WERI-Rb-1 (cell line): ENCODE data around the gene TMEM165.
"Not testable (repeated sequence)": the region's sequence is repeated elsewhere in the genome, so short reads cannot be mapped to it uniquely, and the experiment has no call there.

Source experiments
- DNase-seq: peaks from one replicate; pipeline ENCODE4 v3.0.0-alpha.2; 2020
- H3K27ac ChIP-seq: fragments of 250-450 bp; sonication (Bioruptor Pico); 2 replicates; pipeline ENCODE4 v1.5.1; 2020; ENCODE audit warnings: mild to moderate bottlenecking, moderate library complexity
- H3K27me3 ChIP-seq: fragments of 250-450 bp; sonication (Bioruptor Pico); 2 replicates; pipeline ENCODE4 v1.5.1; 2021; ENCODE audit warnings: mild to moderate bottlenecking, low read depth, moderate library complexity; ENCODE audit not compliant: insufficient read depth, severe bottlenecking
- H3K36me3 ChIP-seq: fragments of 250-450 bp; sonication (Bioruptor Pico); 2 replicates; pipeline ENCODE4 v1.5.1; 2020; ENCODE audit warnings: mild to moderate bottlenecking, moderate library complexity
- H3K4me3 ChIP-seq: 2 replicates; pipeline ENCODE4 v1.5.1; 2011; ENCODE audit warnings: low read depth, mild to moderate bottlenecking, control low read depth, low read length
- H3K9me3 ChIP-seq: fragments of 250-450 bp; sonication (Bioruptor Pico); 2 replicates; pipeline ENCODE4 v1.5.1; 2021; ENCODE audit warnings: mild to moderate bottlenecking, moderate library complexity; ENCODE audit not compliant: severe bottlenecking
- CTCF ChIP-seq: IDR thresholded peaks from 2 replicates; pipeline ENCODE4 v1.5.1; 2011; ENCODE audit warnings: low read depth, mild to moderate bottlenecking, control low read depth, inconsistent platforms, low read length

TMEM165 gene

DNA sequence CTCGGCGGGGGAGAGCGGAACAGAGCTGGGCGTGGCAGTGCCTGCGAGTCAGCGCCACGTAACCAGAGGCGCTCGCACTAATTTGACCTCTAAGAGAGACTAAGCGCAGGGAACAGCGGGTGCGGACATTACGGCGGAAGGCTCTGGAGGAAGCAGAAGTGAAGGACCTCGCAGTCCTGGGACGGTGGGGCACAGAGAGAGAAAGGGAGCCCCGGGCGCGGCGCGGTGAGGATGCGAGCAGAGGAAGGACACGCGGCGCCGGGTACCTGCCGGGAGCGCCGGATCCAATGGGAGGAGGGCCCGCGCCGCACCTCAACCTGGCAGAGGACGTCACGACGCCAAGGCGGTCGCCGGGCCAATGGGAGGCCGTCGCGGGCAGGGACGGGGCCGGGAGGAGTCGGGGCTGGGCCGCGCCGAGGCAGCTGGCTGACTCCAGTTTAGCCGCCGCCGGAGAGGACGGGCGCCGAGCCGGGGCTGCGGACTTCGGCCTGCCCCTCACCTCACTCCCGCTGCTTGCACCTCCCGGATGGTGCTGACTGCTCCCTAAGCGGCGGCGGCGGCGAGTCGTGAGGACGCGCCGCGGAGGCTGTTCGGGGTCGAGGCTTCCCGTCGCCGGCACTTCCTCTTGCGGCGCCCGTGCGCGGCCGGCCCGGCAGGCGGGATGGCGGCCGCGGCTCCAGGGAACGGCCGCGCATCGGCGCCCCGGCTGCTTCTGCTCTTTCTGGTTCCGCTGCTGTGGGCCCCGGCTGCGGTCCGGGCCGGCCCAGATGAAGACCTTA is at the start of gene TMEM165:
TMEM165 (plus strand) TSS at position 429 of the 779 bp plus-strand sequence; CDS start at position 662, 233 bp downstream.
- Histone ChIP-seq H3K27ac (peak within 1 kb of the TSS; percentile 86), H3K9me3 (no peaks in the 10 kb centered on the region), H3K36me3 (peaks cover 21% of the 10 kb centered on the region), H3K4me3 (peak within 1 kb of the TSS; percentile 77), H3K27me3 (no peaks in the 10 kb centered on the region)
- TF ChIP-seq CTCF = no peak
- peak; percentile 94 for DNase-seq

DNA sequence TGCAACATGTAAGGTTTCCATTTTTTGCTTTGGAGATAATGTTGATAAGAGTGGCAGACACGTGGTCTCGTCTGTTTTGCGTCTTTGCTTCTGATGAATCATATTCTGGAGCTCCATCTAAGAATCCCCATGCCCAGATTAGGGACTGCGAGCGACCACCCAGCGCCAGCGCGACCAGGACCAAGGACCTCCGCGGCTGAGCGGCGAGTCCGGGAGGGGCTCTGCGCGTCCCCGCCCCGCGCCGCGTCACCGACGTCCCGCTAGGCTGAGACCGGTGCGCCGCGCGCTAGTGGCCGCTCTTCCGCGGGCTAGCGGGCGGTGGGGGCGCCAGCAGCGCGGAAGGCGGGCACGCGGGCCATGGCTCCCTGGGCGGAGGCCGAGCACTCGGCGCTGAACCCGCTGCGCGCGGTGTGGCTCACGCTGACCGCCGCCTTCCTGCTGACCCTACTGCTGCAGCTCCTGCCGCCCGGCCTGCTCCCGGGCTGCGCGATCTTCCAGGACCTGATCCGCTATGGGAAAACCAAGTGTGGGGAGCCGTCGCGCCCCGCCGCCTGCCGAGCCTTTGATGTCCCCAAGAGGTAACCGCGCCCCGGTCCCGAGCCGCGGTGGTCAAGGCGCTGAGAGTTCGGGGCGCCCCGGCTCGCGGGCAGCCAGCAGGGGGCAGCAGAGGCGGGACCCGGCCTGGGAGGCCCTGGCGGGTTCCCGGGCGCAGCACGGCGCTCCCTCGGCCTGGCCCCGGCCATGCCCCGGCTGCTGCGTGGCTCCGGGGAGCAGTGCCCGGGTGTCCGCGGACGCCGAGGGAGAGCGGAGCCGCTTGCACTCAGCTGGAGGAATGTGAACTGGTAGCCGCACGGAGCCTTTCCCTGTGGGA is 49.5 kb upstream of the TMEM165 start, which contains the start of gene SRD5A3:
SRD5A3 (plus strand) TSS at position 263 of the 871 bp plus-strand sequence; CDS start at position 358, 95 bp downstream.
- H3K27me3 ChIP-seq = no peaks in the 10 kb centered on the region
- no peaks in the 10 kb centered on the region for H3K9me3 ChIP-seq
- peak; percentile 86 for DNase-seq
- peak within 1 kb of the TSS; percentile 90 for H3K27ac ChIP-seq
- H3K4me3 ChIP-seq = peak within 1 kb of the TSS; percentile 49
- H3K36me3 ChIP-seq = no peaks in the 10 kb centered on the region
- TF ChIP-seq CTCF = peak; percentile 83

- Histone ChIP-seq H3K4me3 (peak overlapping the region; percentile 49), H3K9me3 (no peaks in the 10 kb centered on the region), H3K27ac (peak overlapping the region; percentile 90), H3K27me3 (no peaks in the 10 kb centered on the region), H3K36me3 (no peaks in the 10 kb centered on the region)
- no peak for TF ChIP-seq CTCF
- DNase-seq = no peak
These were observed 48.9 kb upstream of the TMEM165 start for GRCh38 chr4:55346851-55347255.

DNA sequence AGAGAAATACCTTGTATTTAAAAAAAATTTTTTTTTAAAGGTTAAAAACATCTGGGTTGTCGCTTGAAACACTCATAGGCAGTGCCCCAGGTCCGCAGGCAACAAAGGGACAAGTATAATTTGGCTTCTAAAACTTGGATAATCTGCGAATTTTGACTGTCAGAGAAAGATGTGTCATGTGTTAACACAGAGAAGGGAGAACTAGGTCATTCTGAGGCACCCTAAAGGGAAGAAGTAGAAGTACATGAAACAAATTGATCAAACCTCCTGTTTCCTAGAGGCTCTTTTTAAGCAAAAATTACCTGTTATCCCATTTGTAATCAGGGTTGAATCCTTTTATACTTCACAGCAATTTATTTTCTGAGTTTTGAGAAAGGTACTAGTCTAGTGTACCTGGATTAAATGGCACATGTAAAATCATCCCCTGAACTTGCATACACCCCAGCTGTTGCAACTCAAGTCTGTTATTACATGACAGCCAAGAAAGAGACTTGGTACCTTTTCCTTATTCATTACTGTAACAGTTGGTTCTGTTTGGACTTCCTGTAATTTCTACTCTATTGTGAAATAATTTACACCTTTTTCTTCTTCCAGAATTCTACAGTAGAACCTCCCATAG is 48.0 kb upstream of the TMEM165 start:
- no peak overlapping the region for H3K27ac ChIP-seq
- H3K4me3 ChIP-seq = no peak overlapping the region
- no peaks in the 10 kb centered on the region for H3K36me3 ChIP-seq
- no peak for DNase-seq
- no peak for TF ChIP-seq CTCF
- H3K9me3 ChIP-seq = no peaks in the 10 kb centered on the region
- no peaks in the 10 kb centered on the region for H3K27me3 ChIP-seq

GRCh38 chr4:55348466-55348865 is 47.3 kb upstream of the TMEM165 start:
- no peak for DNase-seq
- no peaks in the 10 kb centered on the region for H3K36me3 ChIP-seq
- no peak overlapping the region for H3K27ac ChIP-seq
- TF ChIP-seq CTCF = no peak
- H3K9me3 ChIP-seq = no peaks in the 10 kb centered on the region
- H3K4me3 ChIP-seq = no peak overlapping the region
- H3K27me3 ChIP-seq = no peaks in the 10 kb centered on the region

DNA sequence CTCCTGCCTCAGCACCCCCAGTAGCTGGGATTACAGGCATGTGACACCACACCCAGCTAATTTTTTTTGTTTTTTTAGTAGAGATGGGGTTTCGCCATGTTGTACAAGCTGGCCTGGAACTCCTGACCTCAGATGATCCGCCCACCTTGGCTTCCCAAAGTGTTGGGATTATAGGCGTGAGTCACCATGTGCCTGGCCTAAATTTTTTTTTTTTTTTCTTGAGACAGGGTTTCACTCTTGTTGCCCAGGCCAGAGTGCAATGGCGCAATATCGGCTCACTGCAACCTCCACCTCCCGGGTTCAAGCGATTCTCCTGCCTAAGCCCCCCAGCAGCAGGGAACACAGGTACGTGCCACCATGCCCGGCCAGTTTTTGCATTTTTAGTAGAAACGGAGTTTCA is 44.9 kb upstream of the TMEM165 start:
- H3K27me3 ChIP-seq, H3K36me3 ChIP-seq, H3K9me3 ChIP-seq, H3K4me3 ChIP-seq, DNase-seq, H3K27ac ChIP-seq: not testable (repeated sequence)
